Astrocyte (in vitro differentiated cells and primary cell): ENCODE data around the gene AVP.

Experiments
- CTCF ChIP-seq: IDR thresholded peaks from 2 replicates; pipeline ENCODE4 v1.5.1; 2011; ENCODE audit warnings: low read depth, mild to moderate bottlenecking, inconsistent platforms, low read length, moderate library complexity; ENCODE audit not compliant: insufficient read depth
- EZH2 ChIP-seq: IDR thresholded peaks from 2 replicates; pipeline ENCODE4 v1.6.1; 2012; ENCODE audit warnings: mild to moderate bottlenecking, low read length, inconsistent platforms; ENCODE audit not compliant: insufficient read depth

GRCh38 chr20:3085571-3086072 lies 1.1 kb upstream of the AVP start:
- TF ChIP-seq CTCF (no peak), EZH2 (no peak)
